K562 (cell line): ENCODE results near the gene MAGI2.

Experiments
- CBX5 ChIP-seq: IDR thresholded peaks from 2 replicates; pipeline ENCODE4 v1.6.1; 2014; ENCODE audit warnings: low read depth, borderline replicate concordance
- CTCF ChIP-seq, 3 experiments: IDR thresholded peaks in 2 of 3; conservative IDR thresholded peaks in 1 of 3; 2 replicates each; pipeline ENCODE4 v1.5.1; 2011 to 2012; ENCODE audit warnings: low read length in 3 of 3, mild to moderate bottlenecking in 3 of 3, control low read depth in 2 of 3, improper control_type of control experiment in 1 of 3, inconsistent platforms in 1 of 3, low read depth in 1 of 3, mixed read lengths in 1 of 3, moderate library complexity in 1 of 3; ENCODE audit not compliant: insufficient read depth in 2 of 3
- GTF2F1 ChIP-seq: IDR thresholded peaks from 2 replicates; pipeline ENCODE4 v1.6.1; 2011; ENCODE audit warnings: low read depth, low read length, improper control_type of control experiment
- HNRNPUL1 ChIP-seq: fragments of 200-400 bp; formaldehyde crosslinking; IDR thresholded peaks from 2 replicates; pipeline ENCODE4 v1.6.1; 2017; ENCODE audit warnings: low read length
- MAX ChIP-seq: sonication (generic); formaldehyde crosslinking; IDR thresholded peaks from 2 replicates; pipeline ENCODE4 v1.9.0; 2022; ENCODE audit warnings: mild to moderate bottlenecking, missing genetic modification reagents
- PHF21A ChIP-seq: fragments of 450-650 bp; IDR thresholded peaks from 2 replicates; pipeline ENCODE4 v1.6.1; 2017; ENCODE audit warnings: low read depth, borderline replicate concordance
- POLR2A ChIP-seq: fragments of 450-650 bp; conservative IDR thresholded peaks from 2 replicates; pipeline ENCODE4 v1.6.1; 2016
- RCOR1 ChIP-seq, 2 experiments: IDR thresholded peaks; 2 replicates each; pipeline ENCODE4 v1.6.1; 2012; ENCODE audit warnings: low read depth in 2 of 2, low read length in 2 of 2, borderline replicate concordance in 1 of 2, improper control_type of control experiment in 1 of 2
- TEAD1 ChIP-seq, 2 experiments: fragments of 450-650 bp in 1 of 2; sonication (generic) in 1 of 2; formaldehyde crosslinking; IDR thresholded peaks; 2 replicates each; pipeline versions ENCODE4 v1.4.0 to v1.8.0; 2020 to 2022; ENCODE audit warnings: mild to moderate bottlenecking in 2 of 2, missing genetic modification reagents in 1 of 2
- YY1 ChIP-seq, 3 experiments: IDR thresholded peaks; 2 replicates each; pipeline ENCODE4 v1.6.1; 2011; ENCODE audit warnings: low read length in 2 of 3, mild to moderate bottlenecking in 2 of 3, moderate library complexity in 2 of 3, borderline replicate concordance in 1 of 3, control low read depth in 1 of 3, low read depth in 1 of 3; ENCODE audit not compliant: insufficient read depth in 3 of 3, insufficient replicate concordance in 2 of 3, control insufficient read depth in 1 of 3, insufficient read length in 1 of 3; ENCODE audit errors: extremely low read depth in 1 of 3
- TF ChIP-seq, protein P1 (sequence below): sonication (generic); formaldehyde crosslinking; IDR thresholded peaks from 2 replicates; pipeline ENCODE4 v1.8.1; 2023; ENCODE audit warnings: mild to moderate bottlenecking, missing genetic modification reagents
- TF ChIP-seq, protein P2 (sequence below): sonication (generic); formaldehyde crosslinking; IDR thresholded peaks from 2 replicates; pipeline ENCODE4 v1.8.1; 2023; ENCODE audit warnings: missing genetic modification reagents, mild to moderate bottlenecking, borderline replicate concordance
- TF ChIP-seq, protein P3 (sequence below): IDR thresholded peaks from 2 replicates; pipeline ENCODE4 v1.6.1; 2016; ENCODE audit warnings: missing genetic modification characterization, missing compliant biosample characterization

- TF ChIP-seq, protein P1, sequence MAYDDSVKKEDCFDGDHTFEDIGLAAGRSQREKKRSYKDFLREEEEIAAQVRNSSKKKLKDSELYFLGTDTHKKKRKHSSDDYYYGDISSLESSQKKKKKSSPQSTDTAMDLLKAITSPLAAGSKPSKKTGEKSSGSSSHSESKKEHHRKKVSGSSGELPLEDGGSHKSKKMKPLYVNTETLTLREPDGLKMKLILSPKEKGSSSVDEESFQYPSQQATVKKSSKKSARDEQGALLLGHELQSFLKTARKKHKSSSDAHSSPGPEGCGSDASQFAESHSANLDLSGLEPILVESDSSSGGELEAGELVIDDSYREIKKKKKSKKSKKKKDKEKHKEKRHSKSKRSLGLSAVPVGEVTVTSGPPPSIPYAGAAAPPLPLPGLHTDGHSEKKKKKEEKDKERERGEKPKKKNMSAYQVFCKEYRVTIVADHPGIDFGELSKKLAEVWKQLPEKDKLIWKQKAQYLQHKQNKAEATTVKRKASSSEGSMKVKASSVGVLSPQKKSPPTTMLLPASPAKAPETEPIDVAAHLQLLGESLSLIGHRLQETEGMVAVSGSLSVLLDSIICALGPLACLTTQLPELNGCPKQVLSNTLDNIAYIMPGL (CRISPR knock-in tag): no peak
- no peak for TF ChIP-seq POLR2A
- TF ChIP-seq CTCF (IDR thresholded peaks at IDR 0.05 in 2 of 3, conservative IDR thresholded peaks at IDR 0.05 in 1 of 3; ENCODE audit: insufficient read depth in 2 of 3, low read depth in 1 of 3, low read length in 3 of 3): no peak
- no peak for TF ChIP-seq PHF21A
- no peak for TF ChIP-seq GTF2F1
- TF ChIP-seq, protein P2, sequence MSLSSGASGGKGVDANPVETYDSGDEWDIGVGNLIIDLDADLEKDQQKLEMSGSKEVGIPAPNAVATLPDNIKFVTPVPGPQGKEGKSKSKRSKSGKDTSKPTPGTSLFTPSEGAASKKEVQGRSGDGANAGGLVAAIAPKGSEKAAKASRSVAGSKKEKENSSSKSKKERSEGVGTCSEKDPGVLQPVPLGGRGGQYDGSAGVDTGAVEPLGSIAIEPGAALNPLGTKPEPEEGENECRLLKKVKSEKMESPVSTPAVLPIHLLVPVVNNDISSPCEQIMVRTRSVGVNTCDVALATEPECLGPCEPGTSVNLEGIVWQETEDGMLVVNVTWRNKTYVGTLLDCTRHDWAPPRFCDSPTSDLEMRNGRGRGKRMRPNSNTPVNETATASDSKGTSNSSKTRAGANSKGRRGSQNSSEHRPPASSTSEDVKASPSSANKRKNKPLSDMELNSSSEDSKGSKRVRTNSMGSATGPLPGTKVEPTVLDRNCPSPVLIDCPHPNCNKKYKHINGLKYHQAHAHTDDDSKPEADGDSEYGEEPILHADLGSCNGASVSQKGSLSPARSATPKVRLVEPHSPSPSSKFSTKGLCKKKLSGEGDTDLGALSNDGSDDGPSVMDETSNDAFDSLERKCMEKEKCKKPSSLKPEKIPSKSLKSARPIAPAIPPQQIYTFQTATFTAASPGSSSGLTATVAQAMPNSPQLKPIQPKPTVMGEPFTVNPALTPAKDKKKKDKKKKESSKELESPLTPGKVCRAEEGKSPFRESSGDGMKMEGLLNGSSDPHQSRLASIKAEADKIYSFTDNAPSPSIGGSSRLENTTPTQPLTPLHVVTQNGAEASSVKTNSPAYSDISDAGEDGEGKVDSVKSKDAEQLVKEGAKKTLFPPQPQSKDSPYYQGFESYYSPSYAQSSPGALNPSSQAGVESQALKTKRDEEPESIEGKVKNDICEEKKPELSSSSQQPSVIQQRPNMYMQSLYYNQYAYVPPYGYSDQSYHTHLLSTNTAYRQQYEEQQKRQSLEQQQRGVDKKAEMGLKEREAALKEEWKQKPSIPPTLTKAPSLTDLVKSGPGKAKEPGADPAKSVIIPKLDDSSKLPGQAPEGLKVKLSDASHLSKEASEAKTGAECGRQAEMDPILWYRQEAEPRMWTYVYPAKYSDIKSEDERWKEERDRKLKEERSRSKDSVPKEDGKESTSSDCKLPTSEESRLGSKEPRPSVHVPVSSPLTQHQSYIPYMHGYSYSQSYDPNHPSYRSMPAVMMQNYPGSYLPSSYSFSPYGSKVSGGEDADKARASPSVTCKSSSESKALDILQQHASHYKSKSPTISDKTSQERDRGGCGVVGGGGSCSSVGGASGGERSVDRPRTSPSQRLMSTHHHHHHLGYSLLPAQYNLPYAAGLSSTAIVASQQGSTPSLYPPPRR (CRISPR knock-in tag): no peak
- no peak for TF ChIP-seq HNRNPUL1
- TF ChIP-seq MAX: no peak
- no peak for TF ChIP-seq TEAD1 (CRISPR knock-in tag; IDR thresholded peaks at IDR 0.05)
- TF ChIP-seq, protein P3, sequence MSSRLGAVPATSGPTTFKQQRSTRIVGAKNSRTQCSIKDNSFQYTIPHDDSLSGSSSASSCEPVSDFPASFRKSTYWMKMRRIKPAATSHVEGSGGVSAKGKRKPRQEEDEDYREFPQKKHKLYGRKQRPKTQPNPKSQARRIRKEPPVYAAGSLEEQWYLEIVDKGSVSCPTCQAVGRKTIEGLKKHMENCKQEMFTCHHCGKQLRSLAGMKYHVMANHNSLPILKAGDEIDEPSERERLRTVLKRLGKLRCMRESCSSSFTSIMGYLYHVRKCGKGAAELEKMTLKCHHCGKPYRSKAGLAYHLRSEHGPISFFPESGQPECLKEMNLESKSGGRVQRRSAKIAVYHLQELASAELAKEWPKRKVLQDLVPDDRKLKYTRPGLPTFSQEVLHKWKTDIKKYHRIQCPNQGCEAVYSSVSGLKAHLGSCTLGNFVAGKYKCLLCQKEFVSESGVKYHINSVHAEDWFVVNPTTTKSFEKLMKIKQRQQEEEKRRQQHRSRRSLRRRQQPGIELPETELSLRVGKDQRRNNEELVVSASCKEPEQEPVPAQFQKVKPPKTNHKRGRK (tag): no peak
- no peak for TF ChIP-seq YY1 (IDR thresholded peaks at IDR 0.05; ENCODE audit: borderline replicate concordance in 1 of 3, control insufficient read depth in 1 of 3, extremely low read depth in 1 of 3, insufficient read depth in 3 of 3, insufficient read length in 1 of 3, insufficient replicate concordance in 2 of 3, low read depth in 1 of 3, low read length in 2 of 3)
- no peak for TF ChIP-seq CBX5
- TF ChIP-seq RCOR1 (IDR thresholded peaks at IDR 0.05; ENCODE audit: borderline replicate concordance in 1 of 2, low read depth in 2 of 2, low read length in 2 of 2): no peak
Measured at GRCh38 chr7:79307376-79307775, 146.1 kb downstream of the MAGI2 start.
